Measurements from ENCODE around the gene METTL21C.

The METTL21C gene

GRCh38 chr13:102667023-102667422 lies 27.8 kb downstream of the METTL21C start:
- no peak for DNase-seq (ENCODE audit: low read depth in 4 of 4, low spot score in 1 of 4)

GRCh38 chr13:102659168-102659713 lies 35.6 kb downstream of the METTL21C start:
- DNase-seq (ENCODE audit: low read depth in 4 of 4, low spot score in 1 of 4) = no peak

GRCh38 chr13:102658660-102659059 lies 36.2 kb downstream of the METTL21C start:
- no peak for DNase-seq (ENCODE audit: low read depth in 4 of 4, low spot score in 1 of 4)

- no peak for DNase-seq (ENCODE audit: low read depth in 4 of 4, low spot score in 1 of 4)
These were observed 37.2 kb downstream of the METTL21C start for GRCh38 chr13:102657630-102658029.

- DNase-seq (ENCODE audit: low read depth in 4 of 4, low spot score in 1 of 4) = no peak
These were observed 40.1 kb downstream of the METTL21C start for GRCh38 chr13:102654756-102655155.

GRCh38 chr13:102651892-102652291 lies 43.0 kb downstream of the METTL21C start:
- no peak for DNase-seq (ENCODE audit: low read depth in 4 of 4, low spot score in 1 of 4)

- DNase-seq (ENCODE audit: low read depth in 4 of 4, low spot score in 1 of 4) = no peak
These were observed 43.5 kb downstream of the METTL21C start for GRCh38 chr13:102651392-102651791.

- DNase-seq (ENCODE audit: low read depth in 4 of 4, low spot score in 1 of 4) = no peak
These were observed 44.4 kb downstream of the METTL21C start for GRCh38 chr13:102650444-102650843.

- DNase-seq (ENCODE audit: low read depth in 4 of 4, low spot score in 1 of 4) = no peak
These were observed 46.8 kb downstream of the METTL21C start for GRCh38 chr13:102648046-102648445.

- DNase-seq (ENCODE audit: low read depth in 4 of 4, low spot score in 1 of 4) = no peak
These were observed 49.1 kb downstream of the METTL21C start for GRCh38 chr13:102645701-102646100.

GRCh38 chr13:102643656-102644055 lies 51.2 kb downstream of the METTL21C start:
- DNase-seq (ENCODE audit: low read depth in 4 of 4, low spot score in 1 of 4) = no peak

- DNase-seq (ENCODE audit: low read depth in 4 of 4, low spot score in 1 of 4) = no peak
These were observed 52.4 kb downstream of the METTL21C start for GRCh38 chr13:102642475-102642874.

- DNase-seq (ENCODE audit: low read depth in 4 of 4, low spot score in 1 of 4) = no peak
These were observed 52.8 kb downstream of the METTL21C start for GRCh38 chr13:102642029-102642428.

- DNase-seq (ENCODE audit: low read depth in 4 of 4, low spot score in 1 of 4) = no peak
These were observed 56.1 kb downstream of the METTL21C start for GRCh38 chr13:102638741-102639140.
